ENCODE data around the gene PSMC1.
"Not testable (repeated sequence)": the region's sequence is repeated elsewhere in the genome, so short reads cannot be mapped to it uniquely, and the experiment has no call there.

Gene PSMC1

DNA sequence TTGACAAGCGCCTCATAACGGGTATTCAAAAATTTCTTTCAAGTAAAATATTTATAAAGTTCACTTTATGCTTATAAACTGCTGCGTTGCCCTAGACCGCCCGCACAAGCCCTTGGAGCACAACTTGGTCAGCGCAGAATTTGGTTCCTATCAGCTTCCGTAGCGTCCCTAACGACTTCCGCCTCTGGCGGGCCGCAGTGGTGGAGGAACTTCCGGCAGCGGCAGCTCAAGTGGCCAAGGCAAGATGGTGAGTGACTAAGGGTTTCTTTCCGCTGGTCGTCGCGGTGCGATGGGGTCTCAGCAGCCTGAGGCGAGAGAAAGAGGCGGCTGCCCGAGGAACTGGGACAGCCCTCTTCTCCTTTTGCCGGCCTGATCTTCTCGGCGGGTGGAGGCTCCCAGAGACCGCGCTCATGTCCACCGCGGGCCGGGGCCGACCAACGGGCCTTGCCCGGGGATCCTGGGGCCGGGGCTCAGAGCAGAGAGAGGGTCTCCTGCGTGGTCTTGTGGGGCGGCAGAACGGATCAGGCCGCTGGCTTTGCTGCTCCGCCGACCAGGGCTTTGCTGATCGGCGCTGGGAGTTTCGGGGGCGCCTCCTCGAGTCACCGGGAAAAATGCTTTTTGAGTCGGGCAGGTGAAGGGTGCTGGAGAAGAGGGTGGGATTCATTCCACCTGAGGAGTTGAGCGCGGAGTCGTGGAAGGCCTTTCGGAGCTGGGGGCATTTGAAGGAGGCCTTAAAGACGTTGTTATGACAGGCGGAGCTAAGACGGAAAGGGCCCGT, at the start of gene PSMC1:
Gene PSMC1, plus strand, starts transcription at position 200 of the 778 bp plus-strand sequence. Its CDS starts 45 bp downstream, at position 245.
- peak; percentile 69 to 85 for DNase-seq (ENCODE audit: extremely low read depth in 1 of 2, low read depth in 1 of 2)

DNA sequence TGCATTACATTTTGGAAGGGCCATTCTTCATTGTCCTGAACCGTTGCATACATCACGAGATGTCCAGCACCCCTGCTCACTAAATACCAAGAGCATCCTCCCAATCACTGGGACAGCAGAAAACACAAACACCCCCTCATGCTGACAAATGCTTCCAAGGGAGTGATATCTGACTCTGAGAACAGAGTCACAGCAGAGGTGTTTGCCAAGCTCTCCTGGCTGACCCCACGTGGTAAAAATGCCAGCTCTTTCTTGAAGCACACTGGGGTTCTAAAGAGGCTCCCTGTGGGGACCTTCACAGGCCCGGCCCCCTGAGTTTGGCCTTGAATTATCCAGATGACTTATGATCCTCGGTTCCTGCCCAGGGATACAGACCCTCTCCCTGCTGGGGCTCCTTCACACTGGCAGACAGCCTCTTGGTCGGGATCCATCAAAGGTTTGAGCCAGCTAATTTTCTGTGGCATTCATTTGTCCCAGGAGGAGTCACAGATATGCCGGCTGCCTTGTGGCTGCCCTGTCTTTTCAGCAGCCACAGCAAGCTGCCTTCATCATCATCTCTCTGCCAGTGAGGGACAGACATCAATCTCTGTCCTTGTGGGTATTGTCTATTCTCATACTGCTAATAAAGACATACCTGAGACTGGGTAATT, 43.1 kb upstream of the PSMC1 start:
- no peak for DNase-seq (ENCODE audit: extremely low read depth in 1 of 2, low read depth in 1 of 2)

DNA sequence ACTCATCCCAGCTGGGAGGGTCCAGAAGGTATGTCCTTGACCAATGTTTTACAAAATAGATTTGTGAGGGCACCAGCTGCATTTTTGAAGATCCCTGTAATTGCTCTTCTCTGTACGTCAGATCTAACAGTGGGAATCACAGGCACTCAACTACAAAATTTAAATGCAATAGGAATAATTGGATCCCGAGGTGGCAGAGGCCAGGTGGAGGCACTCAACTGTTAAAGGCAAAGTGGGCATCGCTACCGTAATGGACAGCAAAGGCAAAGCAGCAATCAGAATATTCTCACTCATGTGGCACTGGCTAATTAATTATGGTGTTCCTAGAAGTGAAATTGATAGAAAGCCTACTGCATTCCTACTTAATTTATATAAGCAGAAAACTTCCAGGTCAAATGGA, 27.9 kb upstream of the PSMC1 start:
- no peak for DNase-seq (ENCODE audit: extremely low read depth in 1 of 2, low read depth in 1 of 2)

DNA sequence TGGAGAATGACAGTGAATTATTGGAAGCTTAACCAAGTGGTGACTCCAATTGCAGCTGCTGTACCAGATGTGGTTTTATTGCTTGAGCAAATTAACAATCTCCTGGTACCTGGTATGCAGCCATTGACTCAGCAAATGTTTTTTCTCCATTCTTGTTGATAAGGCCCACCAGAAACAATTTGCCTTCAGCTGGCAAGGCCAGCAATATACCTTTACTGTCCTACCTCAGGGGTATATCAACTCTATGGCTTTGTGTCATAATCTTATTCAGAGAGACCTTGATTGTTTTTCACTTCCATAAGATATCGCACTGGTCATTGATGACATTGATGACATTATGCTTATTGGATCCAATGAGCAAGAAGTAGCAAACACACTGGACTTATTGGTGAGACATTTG, 26.4 kb upstream of the PSMC1 start:
- not testable (repeated sequence) for DNase-seq (ENCODE audit: extremely low read depth in 1 of 2, low read depth in 1 of 2)

DNA sequence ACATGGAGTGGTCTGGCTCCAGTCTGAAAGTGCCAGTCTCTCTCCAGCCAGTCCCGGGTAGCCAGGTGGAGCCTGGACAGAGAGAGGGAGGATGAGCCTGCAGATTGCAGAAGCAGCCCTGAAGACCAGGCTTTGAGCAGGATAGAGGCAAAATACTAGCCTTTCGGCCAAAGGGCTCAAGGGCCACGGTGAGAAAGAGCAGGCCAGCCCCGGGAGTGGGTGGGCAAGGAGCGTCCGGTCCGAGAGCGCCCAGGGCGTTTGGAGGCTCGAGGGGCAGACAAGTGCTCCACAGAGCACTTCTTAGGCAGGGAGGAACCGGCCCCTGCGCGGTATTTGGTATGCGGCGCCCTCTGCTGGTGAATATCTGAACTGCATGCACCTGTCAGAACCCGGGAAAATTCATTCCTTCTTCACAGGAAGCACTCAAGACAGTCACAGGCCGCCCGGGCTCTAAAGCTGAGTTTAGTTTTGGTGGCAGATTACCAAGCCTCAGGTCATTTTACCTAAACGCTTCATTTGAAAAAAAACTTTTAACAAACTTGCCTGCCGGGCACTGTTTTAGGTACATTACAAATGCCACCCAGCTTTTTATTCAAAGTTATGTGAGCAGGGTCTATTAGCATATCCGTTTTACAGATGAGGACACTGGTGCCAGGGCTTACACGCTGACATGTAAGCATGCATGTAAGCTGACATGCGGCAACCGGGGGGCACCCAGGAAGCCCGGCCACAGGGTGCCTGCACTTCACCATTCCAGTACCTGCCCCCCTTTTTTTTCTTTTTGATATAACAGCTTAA, 21.0 kb upstream of the PSMC1 start:
- peak; percentile 26 to 36 for DNase-seq (ENCODE audit: extremely low read depth in 1 of 2, low read depth in 1 of 2)

DNA sequence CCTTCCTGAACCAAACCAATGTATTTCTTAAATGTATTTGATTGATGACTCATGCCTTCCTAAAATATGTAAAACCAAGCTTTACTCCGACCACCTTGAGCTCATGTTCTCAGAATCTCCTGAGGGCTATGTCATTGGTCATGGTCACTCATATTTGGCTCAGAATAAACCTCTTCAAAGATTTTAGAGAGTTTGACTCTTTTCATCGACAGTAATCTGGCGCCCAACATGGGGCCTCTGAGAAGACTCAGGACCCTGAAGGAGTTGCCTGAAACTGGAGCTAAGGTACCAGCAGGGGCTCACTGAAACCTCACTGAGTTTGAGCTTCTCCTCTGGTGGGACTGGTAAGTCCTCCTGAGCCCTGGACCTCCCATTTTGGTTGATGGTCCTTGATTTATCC, 17.2 kb upstream of the PSMC1 start:
- no peak for DNase-seq (ENCODE audit: extremely low read depth in 1 of 2, low read depth in 1 of 2)

DNA sequence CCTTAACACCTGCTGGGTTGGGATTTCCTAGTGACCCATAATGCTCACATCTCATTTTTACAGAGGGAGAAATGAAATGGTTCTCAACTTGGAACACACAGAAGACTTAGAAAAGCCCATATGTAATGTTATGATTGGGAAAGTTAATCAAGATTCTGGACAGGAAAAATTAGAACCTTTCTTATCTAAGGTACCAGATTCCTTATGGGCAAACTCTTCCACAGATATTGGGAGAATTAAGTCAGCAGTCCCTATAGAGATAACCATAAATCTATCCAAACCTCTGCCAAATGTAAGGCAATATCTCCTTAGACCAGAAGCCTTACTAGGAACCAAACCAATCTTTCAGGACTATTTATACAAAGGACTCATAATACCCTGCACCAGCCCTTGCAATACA, 13.9 kb upstream of the PSMC1 start:
- no peak for DNase-seq (ENCODE audit: extremely low read depth in 1 of 2, low read depth in 1 of 2)

DNA sequence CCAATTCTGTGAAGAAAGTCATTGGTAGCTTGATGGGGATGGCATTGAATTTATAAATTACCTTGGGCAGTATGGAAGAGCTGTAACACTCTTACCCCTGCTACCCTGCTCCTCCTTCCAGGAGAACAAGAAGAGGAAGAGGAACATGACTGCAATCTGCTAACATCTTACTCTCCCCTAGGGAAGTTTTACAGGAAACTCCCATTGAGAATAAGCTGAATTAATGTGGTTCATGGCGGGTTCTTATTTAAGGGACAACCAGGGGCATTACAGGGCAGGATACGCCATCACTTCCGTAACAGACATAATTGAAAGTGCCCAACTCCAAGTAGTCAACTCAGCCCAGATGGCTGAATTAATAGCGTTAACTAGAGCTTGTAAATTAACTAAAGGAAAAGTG, 9.4 kb upstream of the PSMC1 start:
- DNase-seq (ENCODE audit: extremely low read depth in 1 of 2, low read depth in 1 of 2), result no peak

DNA sequence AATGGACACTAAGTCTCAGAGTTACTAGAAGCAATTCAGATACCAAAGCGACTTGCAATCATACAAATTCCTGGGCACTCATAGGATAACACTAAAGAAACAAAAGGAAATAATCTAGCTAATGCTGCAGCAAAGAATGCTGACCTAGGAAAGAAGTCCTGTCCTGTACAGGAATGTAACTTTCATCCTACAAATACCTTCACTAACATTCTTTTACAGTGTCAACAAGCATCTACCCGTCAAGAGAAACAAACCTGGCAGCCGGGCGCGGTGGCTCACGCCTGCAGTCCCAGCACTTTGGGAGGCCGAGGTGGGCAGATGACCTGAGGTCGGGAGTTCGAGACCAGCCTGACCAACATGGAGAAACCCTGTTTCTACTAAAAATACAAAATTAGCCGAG, 8.9 kb upstream of the PSMC1 start:
- DNase-seq (ENCODE audit: extremely low read depth in 1 of 2, low read depth in 1 of 2), result not testable (repeated sequence)

DNA sequence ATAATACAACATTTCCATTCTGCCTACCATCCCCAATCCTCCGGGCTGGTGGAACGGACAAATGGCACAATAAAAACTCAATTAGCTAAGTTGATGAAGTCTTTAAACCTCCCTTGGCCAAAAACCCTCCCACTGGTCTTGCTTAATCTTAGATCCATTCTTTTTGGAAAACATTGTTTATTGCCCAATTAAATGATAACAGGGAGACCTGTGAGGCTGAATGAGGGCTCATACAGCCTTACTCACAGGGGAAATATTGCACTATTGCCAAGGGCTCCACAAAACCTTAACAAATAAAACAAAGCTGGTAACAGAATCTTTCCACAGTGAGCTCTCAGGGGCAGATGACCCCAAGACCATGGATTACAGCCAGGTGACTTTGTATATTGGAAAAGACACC, 7.8 kb upstream of the PSMC1 start:
- DNase-seq (ENCODE audit: extremely low read depth in 1 of 2, low read depth in 1 of 2), result no peak

DNA sequence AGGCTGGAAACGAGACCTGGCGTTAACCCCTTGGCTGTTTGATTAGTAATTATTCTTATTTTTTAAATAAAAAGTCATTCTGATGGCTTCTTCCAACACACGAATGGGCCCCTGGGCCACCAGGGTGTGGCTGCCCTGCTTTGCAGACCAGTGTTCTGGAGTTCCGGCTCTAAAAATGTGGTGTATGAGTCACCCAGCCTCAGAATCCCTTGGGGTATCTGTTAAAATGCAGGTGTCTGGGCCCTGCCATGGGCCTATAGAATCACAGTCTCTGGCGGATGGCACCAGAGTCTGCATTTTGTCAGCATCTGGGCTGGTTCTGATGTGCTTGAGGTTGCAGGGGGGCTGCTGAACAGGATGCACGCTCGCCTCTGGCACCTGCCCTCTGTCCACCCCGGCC, 2.5 kb upstream of the PSMC1 start:
- no peak for DNase-seq (ENCODE audit: extremely low read depth in 1 of 2, low read depth in 1 of 2)

DNA sequence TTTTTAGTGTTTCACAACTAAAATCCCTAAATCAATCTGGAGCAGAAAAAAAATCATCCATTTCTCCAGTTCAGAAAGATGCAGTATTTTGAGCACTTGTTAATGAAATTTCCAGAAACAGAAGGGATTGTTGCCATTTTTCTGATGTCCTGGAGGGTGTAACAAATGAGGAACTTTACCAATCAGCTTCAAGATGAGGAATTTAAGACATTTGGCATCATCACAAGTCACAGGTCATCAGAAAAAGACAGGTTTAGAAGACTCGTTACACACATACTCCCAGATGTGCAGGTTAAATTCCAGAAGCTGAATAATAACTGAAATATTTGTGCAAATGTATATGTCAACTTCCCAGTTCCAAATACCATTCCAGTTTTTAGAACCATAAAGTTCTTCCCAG, 482 bp upstream of the PSMC1 start:
- no peak for DNase-seq (ENCODE audit: extremely low read depth in 1 of 2, low read depth in 1 of 2)

DNA sequence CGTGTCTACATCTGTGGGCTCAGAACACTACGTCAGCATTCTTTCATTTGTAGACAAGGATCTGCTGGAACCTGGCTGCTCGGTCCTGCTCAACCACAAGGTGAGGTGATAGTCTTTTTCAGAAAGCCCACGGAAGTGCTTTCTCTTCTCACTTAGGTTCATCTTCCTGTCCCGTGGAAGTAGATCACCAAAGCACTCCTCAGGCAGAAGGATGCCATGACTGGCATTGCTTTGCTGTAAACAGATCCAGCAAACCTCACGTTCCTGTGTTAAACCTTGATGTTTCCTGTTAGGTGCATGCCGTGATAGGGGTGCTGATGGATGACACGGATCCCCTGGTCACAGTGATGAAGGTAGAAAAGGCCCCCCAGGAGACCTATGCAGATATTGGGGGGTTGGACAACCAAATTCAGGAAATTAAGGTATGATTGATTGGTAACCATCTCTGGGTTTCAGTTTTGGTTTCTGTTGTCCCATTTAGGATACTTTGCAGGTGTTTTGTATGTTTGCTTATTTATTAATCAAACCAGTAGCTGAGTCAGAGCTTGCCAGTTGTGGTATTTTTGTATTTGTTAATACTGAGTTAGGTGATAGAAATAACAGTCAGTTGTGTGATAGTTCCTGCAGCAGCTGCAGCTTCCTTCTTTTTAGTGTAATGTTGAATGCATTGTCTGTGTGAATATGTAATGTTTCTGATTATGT, 7.5 kb downstream of the PSMC1 start:
- DNase-seq (ENCODE audit: extremely low read depth in 1 of 2, low read depth in 1 of 2), result no peak

DNA sequence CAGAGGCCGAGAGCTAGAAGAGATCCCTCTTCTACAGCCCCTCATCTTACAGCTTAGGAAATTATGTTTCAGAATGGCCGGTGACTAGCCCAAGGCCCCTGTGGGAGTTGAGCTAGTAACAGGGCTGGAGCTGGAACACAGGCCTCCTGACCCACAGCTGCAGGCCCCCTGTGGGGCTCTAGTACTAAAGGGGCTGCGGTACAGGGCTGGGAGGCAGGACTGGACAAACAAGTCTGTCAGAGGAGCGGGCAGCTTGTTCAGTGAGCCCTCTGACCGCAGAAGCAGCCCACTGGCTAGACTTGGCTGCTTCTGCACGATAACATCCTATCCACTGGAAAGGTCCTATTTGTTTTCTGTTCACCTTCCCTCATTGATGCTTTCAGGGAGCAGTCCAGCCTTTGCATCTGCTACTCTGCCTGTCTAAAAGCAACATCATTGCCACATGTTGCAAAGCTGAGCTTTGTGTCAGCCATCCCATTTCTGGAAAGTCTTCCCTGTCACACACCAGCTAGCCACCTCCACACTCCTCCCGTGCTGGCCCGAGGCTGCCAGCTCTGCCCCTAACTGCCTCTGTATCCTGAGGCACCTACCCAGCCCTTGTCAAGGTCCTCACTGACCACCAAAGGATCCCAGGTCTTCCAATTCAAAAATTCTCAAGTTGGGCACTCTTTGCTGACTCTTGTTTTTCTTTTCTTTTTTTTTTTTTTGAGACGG, 10.2 kb downstream of the PSMC1 start:
- no peak for DNase-seq (ENCODE audit: extremely low read depth in 1 of 2, low read depth in 1 of 2)

DNA sequence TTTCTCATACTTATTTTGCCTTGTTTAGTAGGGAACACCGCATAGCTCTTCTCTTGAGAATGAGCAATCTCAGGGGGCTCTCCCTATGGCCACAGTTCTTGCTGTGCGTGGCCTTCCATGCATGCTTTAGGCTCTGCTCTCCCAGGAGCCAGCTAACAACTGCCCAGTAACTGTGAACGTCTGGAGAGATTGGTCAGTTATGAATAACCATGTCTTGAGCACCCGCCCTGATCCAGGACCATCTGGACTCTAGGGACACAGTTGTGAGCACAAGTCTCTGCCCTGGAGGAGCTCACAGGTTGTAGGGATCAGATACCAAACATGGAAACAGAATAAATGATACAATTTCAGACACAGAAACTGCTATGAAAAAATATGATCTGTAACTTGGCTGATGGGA, 12.1 kb downstream of the PSMC1 start:
- DNase-seq (ENCODE audit: extremely low read depth in 1 of 2, low read depth in 1 of 2), result no peak

DNA sequence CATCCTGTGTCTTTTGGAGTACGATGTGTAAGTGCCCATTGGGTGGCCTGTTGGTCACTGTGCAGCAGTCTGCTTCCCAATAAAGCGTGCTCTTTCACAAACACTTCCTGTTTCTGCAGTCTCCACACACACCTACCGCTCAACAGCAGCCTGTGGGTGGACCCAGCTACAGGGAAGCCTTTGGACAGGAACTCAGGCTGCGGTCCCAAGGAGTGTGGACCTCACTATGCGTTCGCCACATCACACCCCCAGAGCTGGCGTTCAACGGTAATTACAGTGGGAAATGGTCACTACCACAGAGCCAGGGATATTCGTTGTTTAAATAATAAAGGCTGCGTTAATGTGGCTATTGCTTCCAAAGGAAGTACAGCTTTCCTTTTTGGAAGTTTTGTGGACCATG, 16.2 kb downstream of the PSMC1 start:
- no peak for DNase-seq (ENCODE audit: extremely low read depth in 1 of 2, low read depth in 1 of 2)

DNA sequence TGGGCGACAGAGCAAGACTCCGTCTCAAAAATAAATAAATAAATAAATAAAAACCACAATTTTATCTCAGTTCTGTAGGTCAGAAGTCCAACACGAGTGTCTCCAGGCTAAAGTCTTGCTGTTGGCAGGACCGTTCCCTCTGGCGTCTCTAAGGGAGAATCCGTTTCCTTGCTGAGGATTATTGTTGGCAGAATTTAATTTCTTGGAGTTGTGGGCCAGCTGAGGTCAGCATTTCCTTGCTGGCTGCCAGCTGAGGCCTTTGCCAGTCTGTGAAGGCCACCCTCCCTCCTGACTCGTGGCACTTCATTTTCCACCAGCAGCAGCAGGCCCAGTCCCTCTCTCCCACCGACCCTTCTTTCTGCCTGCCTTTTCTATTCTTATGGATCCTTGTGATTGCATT, 17.2 kb downstream of the PSMC1 start:
- DNase-seq (ENCODE audit: extremely low read depth in 1 of 2, low read depth in 1 of 2), result no peak

DNA sequence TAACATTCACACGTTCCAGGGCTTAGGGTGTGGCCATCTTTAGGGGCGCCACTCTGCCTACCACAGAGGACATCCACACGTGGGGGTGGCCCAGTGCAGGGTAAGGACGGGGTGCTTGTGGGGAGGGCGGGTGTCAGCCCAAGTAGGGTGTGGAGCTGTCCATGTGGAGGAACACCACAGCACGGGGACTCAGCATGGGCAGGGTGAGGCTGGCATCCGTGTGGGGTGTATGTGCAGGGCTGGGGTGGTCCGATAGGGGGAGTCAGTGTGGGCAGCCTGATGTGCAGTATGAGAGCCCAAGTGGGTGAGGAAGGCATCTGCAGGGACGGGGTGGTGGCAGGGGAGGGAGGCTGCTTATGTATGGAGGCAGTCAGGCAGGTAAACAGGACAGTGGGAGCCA, 17.7 kb downstream of the PSMC1 start:
- no peak for DNase-seq (ENCODE audit: extremely low read depth in 1 of 2, low read depth in 1 of 2)

DNA sequence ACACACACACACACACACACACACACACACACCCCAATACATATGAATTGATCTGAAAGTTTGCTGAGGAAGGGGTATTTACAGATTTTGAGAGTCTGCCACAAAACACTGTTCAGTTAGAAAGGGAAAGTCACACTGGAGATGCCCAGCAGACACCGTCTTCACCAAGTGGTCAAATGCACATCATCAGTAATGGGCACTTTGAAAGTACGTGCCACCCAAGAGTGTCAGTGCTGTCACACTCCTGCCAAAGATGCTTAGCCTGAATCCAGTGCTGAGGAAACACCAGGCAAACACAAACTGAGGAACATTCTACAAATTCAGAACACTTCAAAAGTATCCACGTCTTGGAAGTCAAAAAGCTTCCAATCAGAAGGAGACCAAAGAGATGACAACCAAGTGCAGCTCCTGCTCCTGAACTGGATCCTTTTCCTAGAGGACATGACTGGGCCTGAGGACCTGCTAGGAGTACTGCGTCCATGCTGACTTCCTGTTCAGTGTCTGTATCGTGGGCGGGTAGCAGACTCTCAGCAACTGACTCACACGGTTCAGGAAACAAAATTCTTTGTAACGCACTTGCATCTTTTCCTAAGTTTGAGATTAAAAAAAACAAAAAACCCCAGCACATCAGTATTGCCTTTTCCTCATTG, 18.6 kb downstream of the PSMC1 start:
- no peak for DNase-seq (ENCODE audit: extremely low read depth in 1 of 2, low read depth in 1 of 2)

DNA sequence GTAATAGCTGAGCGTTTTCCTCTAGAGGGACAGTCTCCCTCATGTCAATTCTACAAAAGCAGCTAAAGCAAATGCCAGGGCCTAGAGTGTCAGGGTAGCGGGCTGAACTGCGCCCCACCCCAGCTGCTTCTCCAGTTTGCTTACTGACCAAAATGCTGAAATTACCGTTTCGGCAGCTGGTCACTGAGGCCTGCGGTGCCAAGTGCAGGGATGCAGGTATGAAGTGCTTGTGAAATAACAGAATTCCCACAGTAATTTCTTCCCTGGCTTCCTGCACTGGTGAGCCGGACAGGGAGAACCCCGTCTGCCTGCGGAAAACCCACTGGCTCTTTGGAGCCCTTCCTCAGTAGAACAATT, 19.1 kb downstream of the PSMC1 start:
- no peak for DNase-seq (ENCODE audit: extremely low read depth in 1 of 2, low read depth in 1 of 2)
